Middle frontal gyrus (tissue), 1 donor: ENCODE data around the gene CAPN1.
"Not testable (repeated sequence)": the region's sequence is repeated elsewhere in the genome, so short reads cannot be mapped to it uniquely, and the experiment has no call there.

Source experiments
- DNase-seq: peaks from one replicate; pipeline ENCODE4 v3.0.0-alpha.2; 2015; ENCODE audit warnings: low spot score; ENCODE audit errors: extremely low spot score

CAPN1 gene

GRCh38 chr11:65181569-65182257, at the start of gene CAPN1:
Gene CAPN1, plus strand, starts transcription at chr11:65181928. Its CDS starts 774 bp downstream, at chr11:65182702.
- DNase-seq = no peak

GRCh38 chr11:65132238-65132987, 49.3 kb upstream of the CAPN1 start:
- no peak for DNase-seq

GRCh38 chr11:65132988-65133700, 48.6 kb upstream of the CAPN1 start:
- DNase-seq = no peak

GRCh38 chr11:65133724-65134123, 48.0 kb upstream of the CAPN1 start:
- no peak for DNase-seq

- DNase-seq = peak; percentile 87
These were observed 47.3 kb upstream of the CAPN1 start, which contains the start of gene SYVN1 for GRCh38 chr11:65134240-65134951. Gene SYVN1, minus strand, starts transcription at chr11:65134519. Its CDS starts 918 bp downstream, at chr11:65133601.

- peak; percentile 75 for DNase-seq
These were observed 46.6 kb upstream of the CAPN1 start for GRCh38 chr11:65134952-65135632.

GRCh38 chr11:65135633-65136145, 46.0 kb upstream of the CAPN1 start:
- DNase-seq = no peak

GRCh38 chr11:65136515-65137096, 45.1 kb upstream of the CAPN1 start:
- no peak for DNase-seq

GRCh38 chr11:65141896-65142494, 39.7 kb upstream of the CAPN1 start:
- no peak for DNase-seq

- no peak for DNase-seq
These were observed 34.2 kb upstream of the CAPN1 start for GRCh38 chr11:65147352-65148075.

- no peak for DNase-seq
These were observed 33.1 kb upstream of the CAPN1 start for GRCh38 chr11:65148657-65149056.

GRCh38 chr11:65150131-65150508, 31.6 kb upstream of the CAPN1 start:
- DNase-seq = not testable (repeated sequence)

- DNase-seq = no peak
These were observed 31.0 kb upstream of the CAPN1 start for GRCh38 chr11:65150509-65151299.

GRCh38 chr11:65151331-65151899, 30.3 kb upstream of the CAPN1 start:
- DNase-seq = no peak

GRCh38 chr11:65152122-65152521, 29.6 kb upstream of the CAPN1 start:
- DNase-seq = no peak

- no peak for DNase-seq
These were observed 25.5 kb upstream of the CAPN1 start for GRCh38 chr11:65156256-65156655.

GRCh38 chr11:65156926-65157325, 24.8 kb upstream of the CAPN1 start:
- DNase-seq = no peak

- no peak for DNase-seq
These were observed 24.4 kb upstream of the CAPN1 start for GRCh38 chr11:65157336-65157735.
